Endothelial cell of hepatic sinusoid (primary cell): ENCODE measurements around the gene ABCB6.
"Not testable (repeated sequence)": the region's sequence is repeated elsewhere in the genome, so short reads cannot be mapped to it uniquely, and the experiment has no call there.

Source experiments
- in situ Hi-C: cut with HindIII; loops from 2 replicates; pipeline ENCODE4 v1.10.0; 2017; ENCODE audit warnings: low sequenced_read_pairs

ABCB6 gene

GRCh38 chr2:219218732-219219701, at the start of gene ABCB6:
Gene ABCB6 (minus strand): TSS chr2:219218958. CDS start chr2:219218673, 285 bp downstream.
- in situ Hi-C loops, result no loop called here

- in situ Hi-C loops, result no loop called here
Observed at GRCh38 chr2:219268294-219268693, 49.5 kb upstream of the ABCB6 start.

GRCh38 chr2:219266886-219267285, 48.1 kb upstream of the ABCB6 start:
- in situ Hi-C loops, result no loop called here

GRCh38 chr2:219266232-219266631, 47.5 kb upstream of the ABCB6 start:
- in situ Hi-C loops, result no loop called here

- in situ Hi-C loops, result no loop called here
Observed at GRCh38 chr2:219261024-219261855, 42.5 kb upstream of the ABCB6 start.

- in situ Hi-C loops, result not testable (repeated sequence)
Observed at GRCh38 chr2:219258942-219259341, 40.2 kb upstream of the ABCB6 start.

GRCh38 chr2:219254590-219255201, 35.9 kb upstream of the ABCB6 start:
- in situ Hi-C loops, result no loop called here

GRCh38 chr2:219253753-219254589, 35.2 kb upstream of the ABCB6 start, which contains the start of gene TUBA4A:
Gene TUBA4A (minus strand): TSS chr2:219253918. CDS start chr2:219253858, 60 bp downstream.
- in situ Hi-C loops, result no loop called here

GRCh38 chr2:219252900-219253752, 34.4 kb upstream of the ABCB6 start, which contains the start of gene TUBA4B:
Gene TUBA4B (plus strand): TSS chr2:219253243. CDS start chr2:219253408, 165 bp downstream.
- in situ Hi-C loops, result no loop called here

GRCh38 chr2:219252570-219252899, 33.8 kb upstream of the ABCB6 start:
- in situ Hi-C loops, result no loop called here

GRCh38 chr2:219252084-219252483, 33.3 kb upstream of the ABCB6 start:
- in situ Hi-C loops, result no loop called here

- in situ Hi-C loops, result no loop called here
Observed at GRCh38 chr2:219251656-219252055, 32.9 kb upstream of the ABCB6 start.

GRCh38 chr2:219250049-219250781, 31.5 kb upstream of the ABCB6 start:
- in situ Hi-C loops, result no loop called here

- in situ Hi-C loops, result loop anchor here (5.0 kb wide), 1 partner anchor 48 kb away; no protein-coding TSS in a partner anchor
Observed at GRCh38 chr2:219249203-219249980, 30.6 kb upstream of the ABCB6 start.

- in situ Hi-C loops, result loop anchor here (5.0 kb wide), 1 partner anchor 48 kb away; no protein-coding TSS in a partner anchor
Observed at GRCh38 chr2:219248845-219249202, 30.1 kb upstream of the ABCB6 start.

- in situ Hi-C loops, result loop anchor here (5.0 kb wide), 1 partner anchor 49 kb away; no protein-coding TSS in a partner anchor
Observed at GRCh38 chr2:219247678-219248642, 29.2 kb upstream of the ABCB6 start.
